NCI-H345 treated with DMSO at 0.1 percent for 48 hours (cell line): Measurements from ENCODE around the gene ATE1.
"Not testable (repeated sequence)": the region's sequence is repeated elsewhere in the genome, so short reads cannot be mapped to it uniquely, and the experiment has no call there.

ENCODE experiments used
- DNase-seq: peaks from one replicate; lab custom pipeline; 2025; ENCODE audit not compliant: unreplicated experiment; lab: John Stamatoyannopoulos, UW

The ATE1 gene

GRCh38 chr10:121833387-121833786, 94.4 kb downstream of the ATE1 start:
- DNase-seq: no peak

- DNase-seq: no peak
These were observed 95.2 kb downstream of the ATE1 start for GRCh38 chr10:121832647-121833046.

GRCh38 chr10:121831777-121832176, 96.1 kb downstream of the ATE1 start:
- no peak for DNase-seq

DNA sequence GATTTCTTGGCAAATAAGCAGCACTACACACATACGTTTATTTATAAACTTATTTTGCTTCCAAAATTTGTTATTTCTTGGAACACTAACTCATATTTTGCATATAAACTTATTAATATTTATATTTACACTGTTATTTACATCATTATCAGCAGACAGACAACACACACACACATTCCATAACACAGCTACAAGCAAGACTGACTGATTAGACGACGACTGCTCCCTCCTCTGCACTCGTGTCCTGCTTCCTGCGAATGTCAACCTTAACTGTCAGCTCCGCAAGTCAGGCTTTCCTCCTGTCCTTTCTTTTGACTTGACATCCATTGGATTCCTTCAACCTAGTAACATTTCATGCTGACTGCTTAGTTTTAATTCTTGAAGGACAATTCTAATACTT, 96.6 kb downstream of the ATE1 start:
- DNase-seq: no peak

GRCh38 chr10:121830101-121830500, 97.7 kb downstream of the ATE1 start:
- no peak for DNase-seq

- no peak for DNase-seq
These were observed 99.8 kb downstream of the ATE1 start for GRCh38 chr10:121828045-121828444.

DNA sequence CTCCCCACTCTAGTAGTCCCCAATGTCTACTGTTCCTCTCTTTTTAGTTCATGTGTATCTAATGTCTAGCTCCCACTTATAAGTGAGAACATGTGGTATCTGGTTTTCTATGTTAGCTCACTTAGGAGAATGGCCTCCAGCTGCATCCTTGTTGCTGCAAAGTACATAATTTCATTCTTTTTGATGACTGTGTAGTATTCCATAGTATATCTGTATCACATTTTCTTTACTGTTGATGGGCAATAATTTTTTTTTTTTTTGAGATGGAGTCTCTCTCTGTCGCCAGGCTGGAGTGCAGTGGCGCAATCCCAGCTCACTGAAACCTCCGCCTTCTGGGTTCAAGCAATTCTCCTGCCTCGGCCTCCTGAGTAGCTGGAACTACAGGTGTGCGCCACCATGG, 101.1 kb downstream of the ATE1 start:
- not testable (repeated sequence) for DNase-seq

DNA sequence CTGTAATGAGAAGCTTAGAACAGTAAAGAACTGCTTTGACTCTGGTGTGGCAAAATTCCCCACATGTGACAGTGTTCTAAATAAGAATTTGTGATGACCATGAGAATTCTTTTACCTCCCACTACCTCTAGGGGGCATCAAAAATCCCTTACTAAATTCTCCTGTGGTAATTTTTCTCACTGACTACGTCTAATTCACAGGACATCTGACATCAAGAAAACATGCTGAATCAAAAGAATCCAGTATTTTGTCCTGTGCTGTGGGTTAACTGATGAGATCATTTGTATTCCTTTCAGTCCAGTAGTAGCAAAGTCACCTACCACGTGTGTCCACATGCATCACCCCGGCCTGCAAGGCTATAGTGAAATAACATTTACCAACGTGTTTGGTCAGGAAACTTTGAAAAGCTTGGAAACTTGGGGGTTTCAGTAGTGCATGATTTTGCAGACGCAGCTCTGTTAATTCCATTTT, 103.8 kb downstream of the ATE1 start:
- DNase-seq: no peak

DNA sequence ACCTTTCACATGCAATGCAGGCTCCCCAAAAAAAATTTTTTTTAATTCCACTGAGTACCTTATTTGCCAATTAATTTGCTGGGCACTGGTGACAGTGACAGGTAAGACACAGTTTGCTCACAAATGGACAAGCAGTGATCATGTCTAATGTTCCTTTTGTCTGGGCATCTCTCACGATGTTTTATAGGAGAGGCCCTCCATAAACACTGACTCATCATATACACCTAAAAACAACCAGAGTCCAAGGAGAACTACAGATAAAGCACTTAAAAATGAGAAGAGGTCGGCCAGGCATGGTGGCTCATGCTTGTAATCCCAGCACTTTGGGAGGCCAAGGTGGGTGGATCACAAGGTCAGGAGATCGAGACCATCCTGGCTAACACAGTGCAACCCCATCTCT, 105.1 kb downstream of the ATE1 start:
- DNase-seq: no peak

DNA sequence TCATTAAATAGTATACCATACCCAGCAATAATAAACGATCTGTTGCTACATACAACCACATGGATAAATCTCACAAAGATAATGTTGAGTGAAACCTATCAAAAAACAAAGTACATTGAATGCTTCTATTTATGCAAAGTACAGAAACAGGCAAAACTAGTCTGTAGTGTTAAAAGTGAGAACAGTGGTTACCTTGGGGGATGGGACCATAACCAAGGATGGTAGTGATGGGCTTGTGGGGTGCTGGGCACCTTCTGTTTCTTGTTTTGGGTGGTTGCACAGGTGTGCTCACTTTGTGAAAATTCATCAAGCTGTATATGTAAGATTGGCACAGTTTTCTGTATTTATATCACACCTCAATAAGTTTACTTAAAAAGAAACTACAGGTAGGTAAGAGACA, 105.7 kb downstream of the ATE1 start:
- no peak for DNase-seq

- DNase-seq: no peak
These were observed 108.8 kb downstream of the ATE1 start for GRCh38 chr10:121819049-121819448.

DNA sequence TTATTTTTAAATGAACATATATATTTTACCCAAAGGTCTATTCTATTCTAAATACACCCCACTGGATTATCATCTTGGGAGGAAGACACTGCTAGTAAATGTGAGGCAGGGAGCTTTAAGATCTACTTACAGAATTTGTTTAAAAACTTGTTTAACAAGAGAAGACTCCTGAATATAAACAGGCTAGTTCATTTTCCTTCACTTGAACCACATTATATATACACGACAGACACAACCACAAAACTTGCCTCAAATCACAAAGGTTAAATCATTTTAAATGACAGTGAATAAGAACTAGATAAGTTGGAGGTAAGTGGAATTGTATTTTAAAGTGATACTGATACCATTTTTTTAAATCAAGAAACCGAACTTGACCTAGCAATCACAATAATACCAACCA, 109.2 kb downstream of the ATE1 start:
- no peak for DNase-seq

DNA sequence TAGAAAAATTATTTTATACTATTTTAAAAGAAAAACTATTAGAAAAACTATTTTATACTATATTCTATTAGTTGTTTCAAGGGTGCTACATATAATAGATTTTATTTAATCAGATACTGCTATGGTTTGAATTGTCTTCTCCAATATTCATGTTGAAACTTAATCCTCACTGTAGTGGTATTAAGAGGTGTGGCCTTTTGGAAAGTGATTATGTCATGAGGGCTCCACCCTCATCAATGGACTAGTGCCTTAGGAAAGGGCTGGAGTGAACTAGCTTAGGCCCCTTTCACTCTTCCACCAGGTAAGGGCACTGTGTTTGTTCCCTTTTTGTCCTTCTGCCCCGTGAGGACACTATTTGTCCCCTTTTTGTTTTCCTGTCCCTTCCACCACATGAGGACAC, 111.6 kb downstream of the ATE1 start:
- DNase-seq: no peak

GRCh38 chr10:121813857-121814256, 114.0 kb downstream of the ATE1 start:
- no peak for DNase-seq

DNA sequence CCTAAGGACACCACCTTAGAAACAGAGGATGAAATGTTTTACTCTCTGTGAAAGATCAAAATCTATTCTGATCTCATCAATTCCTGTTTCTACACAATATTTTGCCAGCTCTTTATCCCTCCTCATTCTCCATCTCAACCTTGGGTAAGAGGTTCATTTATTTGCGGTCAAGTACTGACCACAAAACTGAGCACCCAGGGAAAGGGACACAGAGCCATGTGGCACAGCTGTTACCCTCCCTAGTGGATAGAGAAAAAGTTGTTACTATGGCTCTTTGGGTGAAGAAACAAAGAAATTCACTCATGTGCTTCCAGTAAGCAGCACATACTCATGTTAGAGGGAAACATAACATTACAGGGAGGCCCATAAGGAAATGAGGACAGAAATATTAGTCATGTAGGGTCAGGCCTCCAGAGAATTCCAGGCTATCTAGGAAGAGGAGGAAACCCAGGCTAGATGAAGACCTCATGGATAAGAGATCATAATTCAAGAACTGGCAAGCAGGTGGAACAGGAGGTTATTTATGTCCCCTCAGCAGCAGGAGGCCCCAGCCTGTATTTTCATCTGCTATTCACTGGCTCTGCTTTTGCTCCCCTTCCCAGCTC, 114.5 kb downstream of the ATE1 start:
- no peak for DNase-seq

DNA sequence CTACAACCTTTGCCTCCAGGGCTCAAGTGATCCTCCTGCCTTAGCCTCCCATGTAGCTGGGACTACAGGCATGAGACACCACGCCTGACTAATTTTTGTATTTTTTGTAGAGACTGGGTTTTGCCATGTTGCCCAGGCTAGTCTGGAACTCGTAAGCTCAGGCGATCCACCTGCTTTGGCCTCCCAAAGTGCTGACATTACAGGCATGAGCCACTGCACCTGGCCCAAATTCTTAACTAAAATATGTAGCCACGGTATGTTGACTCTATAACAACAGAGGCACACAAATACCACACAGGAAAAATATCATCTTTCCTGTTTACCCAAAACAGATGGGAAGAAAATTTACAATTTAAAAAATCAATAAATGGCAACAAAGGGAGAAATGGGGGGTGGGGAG, 115.8 kb downstream of the ATE1 start:
- no peak for DNase-seq

DNA sequence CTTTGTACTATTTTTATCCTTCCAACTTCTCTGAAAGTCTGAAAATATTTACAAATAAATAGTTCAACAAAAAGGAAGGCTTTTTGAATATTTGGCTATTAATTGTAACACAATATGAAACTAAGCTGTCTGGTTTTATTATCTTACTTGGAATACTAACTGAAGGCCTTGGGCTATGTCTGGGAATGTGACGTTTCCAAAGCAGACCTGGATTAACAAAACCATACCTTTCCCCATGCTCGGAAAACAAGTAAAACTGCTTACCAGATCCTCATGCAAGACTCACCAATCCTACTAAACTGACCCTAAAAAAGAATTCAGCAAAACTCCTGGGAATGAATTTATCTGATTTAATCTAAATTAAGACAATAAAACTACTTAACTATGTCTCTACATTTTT, 116.4 kb downstream of the ATE1 start:
- no peak for DNase-seq

GRCh38 chr10:121808835-121809234, 119.0 kb downstream of the ATE1 start:
- DNase-seq: no peak

GRCh38 chr10:121804460-121804859, 123.4 kb downstream of the ATE1 start:
- no peak for DNase-seq

- DNase-seq: no peak
These were observed 124.2 kb downstream of the ATE1 start for GRCh38 chr10:121803611-121804010.

- no peak for DNase-seq
These were observed 127.0 kb downstream of the ATE1 start for GRCh38 chr10:121800831-121801230.

GRCh38 chr10:121800146-121800545, 127.7 kb downstream of the ATE1 start:
- no peak for DNase-seq

DNA sequence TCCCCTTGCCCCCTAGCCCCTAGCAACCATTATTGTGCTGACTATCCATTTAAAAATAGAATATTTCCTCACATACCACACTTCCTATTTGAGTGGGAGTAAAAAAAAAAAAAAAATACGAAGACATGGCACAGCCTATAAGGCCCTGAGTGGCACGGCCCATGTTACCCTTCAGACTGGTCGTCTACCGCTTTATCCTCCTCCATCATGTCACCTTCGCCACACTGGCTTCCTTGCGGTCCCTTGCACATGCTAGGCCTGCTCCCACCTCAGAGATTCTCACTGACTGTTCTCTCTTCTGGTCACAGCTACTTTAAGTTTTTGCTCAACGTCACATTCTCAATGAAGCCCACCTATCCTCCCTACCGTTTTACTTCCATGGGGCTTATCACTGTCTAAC, 130.3 kb downstream of the ATE1 start:
- no peak for DNase-seq

GRCh38 chr10:121796342-121796741, 131.5 kb downstream of the ATE1 start:
- no peak for DNase-seq
